Activated naive CD8-positive, alpha-beta T cell treated with anti-CD3 and anti-CD28 coated beads for 36 hours (primary cell): ENCODE data around the gene MED25. TPM values are rescaled to one million over a fixed set of nuclear protein-coding genes. Genes with fewer than 3 reads are reported as not detected.

Experiments
- DNase-seq: peaks from one replicate; pipeline ENCODE4 v3.0.0; 2021
- H3K27ac Mint-ChIP-seq: one replicate; pipeline ENCODE4 v1.8.0; 2022; ENCODE audit warnings: mild to moderate bottlenecking, moderate library complexity, mixed read lengths
- H3K27me3 Mint-ChIP-seq: one replicate; pipeline ENCODE4 v1.8.0; 2022; ENCODE audit warnings: mild to moderate bottlenecking, mixed read lengths
- H3K36me3 Mint-ChIP-seq: one replicate; pipeline ENCODE4 v1.8.0; 2021; ENCODE audit warnings: mild to moderate bottlenecking, mixed read lengths
- H3K4me1 Mint-ChIP-seq: one replicate; pipeline ENCODE4 v1.8.0; 2021; ENCODE audit warnings: mixed read lengths
- H3K4me3 Mint-ChIP-seq: one replicate; pipeline ENCODE4 v1.8.0; 2022; ENCODE audit warnings: mild to moderate bottlenecking, moderate library complexity, mixed read lengths
- H3K9me3 Mint-ChIP-seq: one replicate; pipeline ENCODE4 v1.8.0; 2022; ENCODE audit warnings: mixed read lengths
- total RNA-seq, 2 experiments: library from RNA; stranded (reverse); gene quantifications; one replicate each; pipeline ENCODE4 v1.2.3, GENCODE V29; 2021

The MED25 gene
- total RNA-seq = 10 to 100 TPM; 41.6 to 44.8 TPM

- Mint-ChIP-seq H3K4me1 (peaks cover 21% of the 10 kb centered on the region), H3K36me3 (no peaks in the 10 kb centered on the region), H3K4me3 (peak within 1 kb of the TSS; percentile 94), H3K9me3 (no peaks in the 10 kb centered on the region), H3K27ac (peak within 1 kb of the TSS; percentile 97), H3K27me3 (no peaks in the 10 kb centered on the region)
- peak; percentile 89 for DNase-seq
Observed at GRCh38 chr19:49817964-49818648, at the start of gene MED25. Gene MED25, plus strand, starts transcription at chr19:49818289. Its CDS starts 53 bp downstream, at chr19:49818342.

- Mint-ChIP-seq H3K27me3 (no peaks in the 10 kb centered on the region), H3K9me3 (no peaks in the 10 kb centered on the region), H3K27ac (no peak overlapping the region), H3K4me1 (peaks cover 36% of the 10 kb centered on the region), H3K36me3 (peaks cover 4% of the 10 kb centered on the region), H3K4me3 (no peak overlapping the region)
- DNase-seq = no peak
Observed at GRCh38 chr19:49770529-49770928, 47.6 kb upstream of the MED25 start.

GRCh38 chr19:49771674-49772139 lies 46.4 kb upstream of the MED25 start:
- H3K27ac Mint-ChIP-seq = no peak overlapping the region
- no peak for DNase-seq
- H3K9me3 Mint-ChIP-seq = no peaks in the 10 kb centered on the region
- peaks cover 30% of the 10 kb centered on the region for H3K4me1 Mint-ChIP-seq
- peaks cover 4% of the 10 kb centered on the region for H3K36me3 Mint-ChIP-seq
- no peak overlapping the region for H3K4me3 Mint-ChIP-seq
- no peaks in the 10 kb centered on the region for H3K27me3 Mint-ChIP-seq

- DNase-seq = no peak
- Mint-ChIP-seq H3K4me1 (peaks cover 24% of the 10 kb centered on the region), H3K36me3 (peaks cover 4% of the 10 kb centered on the region), H3K4me3 (no peak overlapping the region), H3K27me3 (no peaks in the 10 kb centered on the region), H3K27ac (no peak overlapping the region), H3K9me3 (no peaks in the 10 kb centered on the region)
Observed at GRCh38 chr19:49772850-49773432, 45.1 kb upstream of the MED25 start.

GRCh38 chr19:49773663-49774350 lies 44.3 kb upstream of the MED25 start:
- no peak for DNase-seq
- H3K4me3 Mint-ChIP-seq = no peak overlapping the region
- peaks cover 5% of the 10 kb centered on the region for H3K36me3 Mint-ChIP-seq
- peak overlapping the region; percentile 5 for H3K27ac Mint-ChIP-seq
- H3K9me3 Mint-ChIP-seq = no peaks in the 10 kb centered on the region
- H3K4me1 Mint-ChIP-seq = peaks cover 16% of the 10 kb centered on the region
- H3K27me3 Mint-ChIP-seq = no peaks in the 10 kb centered on the region

- H3K4me1 Mint-ChIP-seq = peaks cover 12% of the 10 kb centered on the region
- DNase-seq = no peak
- H3K9me3 Mint-ChIP-seq = no peaks in the 10 kb centered on the region
- no peak overlapping the region for H3K4me3 Mint-ChIP-seq
- no peak overlapping the region for H3K27ac Mint-ChIP-seq
- H3K36me3 Mint-ChIP-seq = peaks cover 5% of the 10 kb centered on the region
- H3K27me3 Mint-ChIP-seq = no peaks in the 10 kb centered on the region
Observed at GRCh38 chr19:49774969-49775368, 43.1 kb upstream of the MED25 start.

DNA sequence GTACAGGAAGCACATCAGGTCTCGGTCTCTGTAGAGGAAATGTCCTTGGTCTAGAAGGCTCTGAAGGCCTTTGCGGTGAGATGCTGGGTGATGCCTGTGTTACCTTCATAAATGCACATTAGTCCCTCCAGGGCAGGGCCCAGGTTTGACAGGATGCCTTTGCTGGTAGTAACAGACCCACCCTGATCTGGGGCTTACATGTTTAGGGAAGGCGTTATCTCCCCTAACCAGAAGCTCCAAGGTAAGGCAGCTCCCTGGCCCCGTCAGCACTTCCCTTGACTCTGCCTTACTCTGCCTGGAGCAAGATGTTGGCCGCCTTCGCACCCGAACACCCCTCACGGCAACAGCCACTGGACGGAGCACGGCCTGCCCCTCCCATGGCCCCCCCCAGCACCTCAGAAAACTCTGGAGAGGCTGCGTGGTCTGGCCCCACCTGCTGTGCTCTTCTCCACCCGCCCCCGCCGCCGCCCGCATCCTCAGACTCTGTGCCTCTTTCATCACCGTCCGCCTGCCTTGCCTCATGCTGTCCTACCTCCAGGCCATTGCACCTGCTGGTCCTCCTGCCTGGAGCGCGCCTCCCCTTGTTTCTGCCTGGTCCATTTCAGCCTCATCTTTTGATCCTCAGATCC lies 42.2 kb upstream of the MED25 start:
- no peak for DNase-seq
- peaks cover 12% of the 10 kb centered on the region for H3K4me1 Mint-ChIP-seq
- H3K27me3 Mint-ChIP-seq = no peaks in the 10 kb centered on the region
- no peak overlapping the region for H3K4me3 Mint-ChIP-seq
- peak overlapping the region; percentile 66 for H3K27ac Mint-ChIP-seq
- H3K9me3 Mint-ChIP-seq = no peaks in the 10 kb centered on the region
- peaks cover 5% of the 10 kb centered on the region for H3K36me3 Mint-ChIP-seq

- DNase-seq = no peak
- Mint-ChIP-seq H3K27ac (peak overlapping the region; percentile 62), H3K9me3 (no peaks in the 10 kb centered on the region), H3K4me3 (no peak overlapping the region), H3K27me3 (no peaks in the 10 kb centered on the region), H3K36me3 (peaks cover 5% of the 10 kb centered on the region), H3K4me1 (peaks cover 12% of the 10 kb centered on the region)
Observed at GRCh38 chr19:49776371-49776764, 41.7 kb upstream of the MED25 start.

DNA sequence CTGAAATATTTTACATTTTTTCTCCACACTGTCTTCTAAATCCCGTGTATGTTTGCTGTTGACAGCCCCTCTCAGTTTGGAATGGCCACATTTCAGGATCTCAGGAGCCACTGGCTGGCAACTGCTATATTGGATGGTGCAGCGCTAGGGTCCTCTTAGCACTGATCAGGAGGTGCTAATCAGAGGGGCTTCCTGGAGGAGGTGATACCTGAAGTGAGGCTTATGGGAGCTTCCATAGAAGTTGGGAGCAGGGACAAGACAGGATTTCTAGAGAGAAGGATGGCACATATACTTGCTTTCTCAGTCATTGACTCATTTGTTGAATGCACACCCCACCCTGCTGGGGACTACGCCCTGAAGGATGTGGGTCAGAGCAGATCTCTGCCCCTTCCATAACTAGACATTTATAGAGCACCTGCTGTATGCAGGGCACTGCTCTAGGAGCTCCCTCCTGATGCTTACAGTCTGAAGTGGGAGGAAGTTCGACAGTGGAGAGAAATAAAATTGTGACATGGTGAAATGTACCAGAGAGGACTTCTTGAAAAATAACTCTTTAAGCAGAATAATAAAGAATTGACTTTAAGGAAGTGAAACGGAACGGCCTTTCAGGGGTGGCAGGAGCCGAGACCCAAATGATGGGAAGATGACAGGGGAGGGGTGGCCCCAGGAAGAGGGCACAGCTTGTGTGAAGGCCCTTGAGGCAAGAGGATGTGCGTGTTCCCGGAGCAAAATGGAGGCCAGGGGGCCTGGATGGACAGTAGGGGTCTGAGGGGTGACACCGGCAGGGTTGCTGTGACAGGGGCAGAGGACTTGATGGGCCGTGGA lies 38.1 kb upstream of the MED25 start:
- no peak overlapping the region for H3K4me3 Mint-ChIP-seq
- no peak for DNase-seq
- H3K9me3 Mint-ChIP-seq = no peaks in the 10 kb centered on the region
- peaks cover 10% of the 10 kb centered on the region for H3K36me3 Mint-ChIP-seq
- H3K27ac Mint-ChIP-seq = no peak overlapping the region
- no peaks in the 10 kb centered on the region for H3K27me3 Mint-ChIP-seq
- H3K4me1 Mint-ChIP-seq = peaks cover 3% of the 10 kb centered on the region

- no peak overlapping the region for H3K27ac Mint-ChIP-seq
- H3K36me3 Mint-ChIP-seq = peaks cover 13% of the 10 kb centered on the region
- peaks cover 3% of the 10 kb centered on the region for H3K4me1 Mint-ChIP-seq
- H3K4me3 Mint-ChIP-seq = no peak overlapping the region
- DNase-seq = no peak
- no peaks in the 10 kb centered on the region for H3K27me3 Mint-ChIP-seq
- H3K9me3 Mint-ChIP-seq = no peaks in the 10 kb centered on the region
Observed at GRCh38 chr19:49780861-49781260, 37.2 kb upstream of the MED25 start.

DNA sequence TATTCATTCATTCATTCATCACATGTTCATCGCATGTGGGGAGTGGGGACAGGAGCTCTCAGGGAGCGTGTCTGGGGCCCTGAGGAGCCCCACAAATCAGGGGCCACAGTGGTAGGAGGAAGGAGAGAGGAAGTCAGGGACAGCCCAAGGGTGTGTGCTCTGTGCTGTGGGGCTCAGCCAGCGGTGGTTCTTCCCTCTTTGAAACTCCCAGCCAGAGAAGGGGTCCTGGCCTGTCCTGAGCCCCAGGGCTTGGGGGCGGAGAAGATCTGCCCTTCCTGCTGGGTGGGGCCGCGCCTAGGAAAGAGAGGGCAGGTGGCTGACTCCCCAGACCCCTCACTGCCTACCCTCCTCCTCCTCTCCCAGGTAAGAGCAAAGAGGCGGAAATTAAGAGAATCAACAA lies 36.7 kb upstream of the MED25 start:
- no peaks in the 10 kb centered on the region for H3K9me3 Mint-ChIP-seq
- H3K36me3 Mint-ChIP-seq = peaks cover 15% of the 10 kb centered on the region
- H3K27ac Mint-ChIP-seq = no peak overlapping the region
- H3K27me3 Mint-ChIP-seq = no peaks in the 10 kb centered on the region
- no peak for DNase-seq
- peaks cover 2% of the 10 kb centered on the region for H3K4me1 Mint-ChIP-seq
- H3K4me3 Mint-ChIP-seq = no peak overlapping the region

- Mint-ChIP-seq H3K9me3 (no peaks in the 10 kb centered on the region), H3K27ac (no peak overlapping the region), H3K27me3 (no peaks in the 10 kb centered on the region), H3K36me3 (peaks cover 21% of the 10 kb centered on the region), H3K4me3 (no peak overlapping the region), H3K4me1 (peaks cover 5% of the 10 kb centered on the region)
- DNase-seq = no peak
Observed at GRCh38 chr19:49782515-49782914, 35.6 kb upstream of the MED25 start.

- Mint-ChIP-seq H3K4me1 (peaks cover 8% of the 10 kb centered on the region), H3K9me3 (no peaks in the 10 kb centered on the region), H3K36me3 (peaks cover 24% of the 10 kb centered on the region)
Observed at GRCh38 chr19:49786376-49786820, 31.7 kb upstream of the MED25 start.

GRCh38 chr19:49787746-49788145 lies 30.3 kb upstream of the MED25 start:
- Mint-ChIP-seq H3K9me3 (no peaks in the 10 kb centered on the region), H3K27ac (no peak overlapping the region), H3K27me3 (no peaks in the 10 kb centered on the region)

More at GRCh38 chr19:49786376-49786820, 31.7 kb upstream of the MED25 start:
- Mint-ChIP-seq H3K4me3 (no peak overlapping the region), H3K27ac (peak overlapping the region; percentile 69), H3K27me3 (no peaks in the 10 kb centered on the region)
- no peak for DNase-seq

More at GRCh38 chr19:49787746-49788145, 30.3 kb upstream of the MED25 start:
- no peak for DNase-seq
- Mint-ChIP-seq H3K4me1 (peaks cover 8% of the 10 kb centered on the region), H3K36me3 (peaks cover 26% of the 10 kb centered on the region), H3K4me3 (no peak overlapping the region)
